Endothelial cell of umbilical vein (primary cell): ENCODE data around the gene CALN1. TPM values are rescaled to one million over a fixed set of nuclear protein-coding genes. Genes with fewer than 3 reads are reported as not detected.
"Not testable (repeated sequence)": the region's sequence is repeated elsewhere in the genome, so short reads cannot be mapped to it uniquely, and the experiment has no call there.

Experiments used
- BruUV-seq: library from RNA; stranded (reverse); fragments of 400-500 nt; replicated peaks from 2 replicates; lab custom pipeline; 2021; lab: Mats Ljungman, UMichigan
- CTCF ChIA-PET: fragments of 300-600, 350-600 bp; sonication (Branson Sonifier 250); formaldehyde crosslinking; loops from one replicate; lab custom pipeline; 2021; ENCODE audit warnings: antibody characterized with exemption, inconsistent platforms; lab: Charles Lee
- POLR2A ChIA-PET: fragments of 300-600, 350-600 bp; sonication (Branson Sonifier 250); formaldehyde crosslinking; loops from one replicate; lab custom pipeline; 2021; ENCODE audit warnings: antibody characterized with exemption, inconsistent platforms; lab: Charles Lee
- DNase-seq: peaks from one replicate; pipeline ENCODE4 v3.0.0-alpha.2; 2011; ENCODE audit warnings: low read depth, low spot score
- FAIRE-seq: peaks from 2 replicates; lab custom pipeline; 2011; peaks lifted over from hg19 to GRCh38; lab: Jason Lieb, UNC
- H2AFZ ChIP-seq: 2 replicates; pipeline ENCODE4 v1.6.0; 2012; ENCODE audit warnings: low read depth, low read length, control low read depth, inconsistent platforms
- H3K27ac ChIP-seq: 2 replicates; pipeline ENCODE4 v1.5.1; 2011; ENCODE audit warnings: low read depth, mild to moderate bottlenecking, control low read depth, low read length, moderate library complexity; ENCODE audit not compliant: insufficient read depth
- H3K27me3 ChIP-seq, 2 experiments: 2 replicates each; pipeline versions ENCODE4 v1.6.0 to v1.6.1; 2011; ENCODE audit warnings: low read length in 2 of 2, mixed read lengths in 1 of 2; ENCODE audit not compliant: control insufficient read depth in 2 of 2, insufficient read depth in 2 of 2
- H3K36me3 ChIP-seq, 2 experiments: 2 replicates in 1 of 2; 3 replicates in 1 of 2; pipeline ENCODE4 v1.5.1; 2011; ENCODE audit warnings: low read length in 2 of 2, mild to moderate bottlenecking in 1 of 2, moderate library complexity in 1 of 2; ENCODE audit not compliant: control insufficient read depth in 2 of 2, insufficient read depth in 2 of 2; ENCODE audit errors: extremely low read depth in 1 of 2
- H3K4me1 ChIP-seq: 3 replicates; pipeline ENCODE4 v1.5.1; 2011; ENCODE audit warnings: mild to moderate bottlenecking, low read length; ENCODE audit not compliant: control insufficient read depth, insufficient read depth; ENCODE audit errors: extremely low read depth
- H3K4me2 ChIP-seq: 2 replicates; pipeline ENCODE4 v1.6.1; 2011; ENCODE audit warnings: low read length, control low read depth, mixed read lengths; ENCODE audit not compliant: insufficient read depth
- H3K4me3 ChIP-seq, 3 experiments: fragments of 200-600 bp in 1 of 3; sonication (generic), shearing (Covaris generic) in 1 of 3; replicated peaks in 1 of 3; 2 replicates each; pipeline ENCODE4 v1.5.1; 2011 to 2016; ENCODE audit warnings: control low read depth in 3 of 3, low read length in 3 of 3, mild to moderate bottlenecking in 2 of 3, inconsistent platforms in 1 of 3, low read depth in 1 of 3, moderate library complexity in 1 of 3; ENCODE audit not compliant: insufficient read depth in 1 of 3
- H3K79me2 ChIP-seq: 2 replicates; pipeline ENCODE4 v1.6.0; 2012; ENCODE audit warnings: low read length, inconsistent platforms; ENCODE audit not compliant: control insufficient read depth, insufficient read depth
- H3K9ac ChIP-seq: replicated peaks from 2 replicates; pipeline ENCODE3; 2011; ENCODE audit warnings: low read length, control low read depth; ENCODE audit not compliant: insufficient read depth; ENCODE audit errors: extremely low read depth
- H3K9me1 ChIP-seq: replicated peaks from 3 replicates; pipeline ENCODE4 v1.6.0; 2011; ENCODE audit warnings: mild to moderate bottlenecking, low read length; ENCODE audit not compliant: control insufficient read depth, insufficient read depth; ENCODE audit errors: extremely low read depth
- H3K9me3 ChIP-seq: replicated peaks from 2 replicates; pipeline ENCODE4 v1.5.1; 2012; ENCODE audit warnings: low read length, inconsistent platforms; ENCODE audit not compliant: control insufficient read depth, insufficient read depth
- H4K20me1 ChIP-seq: replicated peaks from 2 replicates; pipeline ENCODE3; 2011; ENCODE audit warnings: mild to moderate bottlenecking, low read length; ENCODE audit not compliant: control insufficient read depth, insufficient read depth; ENCODE audit errors: extremely low read depth
- CTCF ChIP-seq, 2 donors: IDR thresholded peaks; 1 replicate in 1 of 2; 2 replicates in 1 of 2; pipeline ENCODE4 v1.5.1; 2011; ENCODE audit warnings: low read length in 2 of 2, mild to moderate bottlenecking in 2 of 2, moderate library complexity in 2 of 2, control low read depth in 1 of 2, inconsistent platforms in 1 of 2, low read depth in 1 of 2; ENCODE audit not compliant: insufficient read depth in 1 of 2; ENCODE audit errors: extremely low read depth in 1 of 2
- FOS ChIP-seq: IDR thresholded peaks from 2 replicates; pipeline ENCODE4 v1.6.1; 2011; ENCODE audit warnings: mild to moderate bottlenecking, low read length, moderate library complexity, borderline replicate concordance; ENCODE audit not compliant: insufficient read depth
- dilution Hi-C: fragments of 300-500 bp; cut with MboI; formaldehyde crosslinking; loops from one replicate; pipeline ENCODE4 v1.15.0; 2019; ENCODE audit warnings: low sequenced_read_pairs; ENCODE audit not compliant: extremely low pct_ligation_motif_present
- intact Hi-C: fragments of 100-400 bp; cut with micrococcal nuclease; formaldehyde crosslinking; loops from one replicate; pipeline ENCODE4 v1.10.0; 2022
- polyA plus RNA-seq, 4 experiments: library from polyadenylated mRNA; depleted of rRNA in 3 of 4; stranded (reverse) in 3 of 4; unstranded in 1 of 4; fragments of >200 nt; gene quantifications; 2 replicates each; pipeline versions ENCODE4 v1.2.1 to v1.2.3, GENCODE V29; 2011 to 2012; ENCODE audit warnings: missing spikeins in 1 of 4
- total RNA-seq: library from RNA; stranded (reverse); gene quantifications from 2 replicates; pipeline ENCODE4 v1.2.3, GENCODE V29; 2021

CALN1 gene
- total and polyA plus RNA-seq, 2 donors (not counting 3 experiments of a cell fraction or from before 2014, with no cell fraction given), result not detected

DNA sequence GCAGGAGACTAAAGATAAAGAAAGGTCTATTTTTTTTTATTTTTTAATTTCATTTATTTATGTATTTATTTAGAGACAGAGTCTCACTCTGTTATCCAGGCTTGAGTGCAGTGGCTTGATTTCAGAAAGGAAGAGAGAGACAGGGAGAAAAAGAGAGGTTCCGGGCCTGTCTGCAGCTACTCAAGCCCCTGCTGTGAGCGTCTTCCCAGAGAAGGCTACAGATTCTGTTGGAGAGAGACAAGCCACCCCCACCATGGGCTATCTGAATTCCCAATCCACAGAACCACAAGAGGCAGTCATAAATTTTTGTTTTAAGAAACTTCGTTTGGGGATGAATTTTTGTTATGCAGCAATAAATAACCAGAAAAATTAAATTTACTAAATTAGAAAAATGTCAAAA, 68.1 kb downstream of the CALN1 start:
- no peaks in the 10 kb centered on the region for H3K36me3 ChIP-seq
- no peaks in the 10 kb centered on the region for H4K20me1 ChIP-seq
- no peak for TF ChIP-seq CTCF (IDR thresholded peaks at IDR 0.05; ENCODE audit: extremely low read depth in 1 of 2, insufficient read depth in 1 of 2, low read depth in 1 of 2, low read length in 2 of 2)
- TF ChIP-seq FOS, result no peak
- no peaks in the 10 kb centered on the region for H3K27me3 ChIP-seq
- no peaks in the 10 kb centered on the region for H3K9me1 ChIP-seq
- dilution Hi-C loops, result no loop called here
- H3K27ac ChIP-seq, result no peak overlapping the region
- no peak overlapping the region for H3K4me2 ChIP-seq
- DNase-seq, result no peak
- no TSS peak for BruUV-seq
- no peak overlapping the region for H3K9ac ChIP-seq
- intact Hi-C loops, result no loop called here
- FAIRE-seq, result no peak
- H3K9me3 ChIP-seq, result no peaks in the 10 kb centered on the region
- CTCF ChIA-PET, result no interaction called here
- H3K4me1 ChIP-seq, result no peaks in the 10 kb centered on the region
- no peak overlapping the region for H2AFZ ChIP-seq
- H3K79me2 ChIP-seq, result no peaks in the 10 kb centered on the region
- POLR2A ChIA-PET, result no interaction called here
- no peak overlapping the region for H3K4me3 ChIP-seq

DNA sequence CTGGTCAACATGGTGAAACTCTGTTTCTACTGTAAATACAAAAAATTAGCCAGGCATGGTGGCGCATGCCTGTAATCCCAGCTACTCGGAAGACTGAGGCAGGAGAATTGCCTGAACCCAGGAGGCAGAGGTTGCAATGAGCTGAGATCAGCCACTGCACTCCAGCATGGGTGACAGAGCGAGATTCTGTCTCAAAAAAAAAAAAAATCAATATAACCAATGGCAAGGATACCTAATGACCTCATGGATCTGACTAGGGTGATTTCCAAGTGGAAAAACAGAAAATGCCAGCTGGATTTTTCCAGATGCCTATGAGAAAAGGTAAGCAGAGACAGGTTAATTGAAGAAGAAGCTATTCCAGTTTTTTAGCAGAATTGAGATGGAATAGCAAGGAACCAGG, 68.8 kb downstream of the CALN1 start:
- H3K27me3 ChIP-seq, H4K20me1 ChIP-seq, H3K4me2 ChIP-seq, H3K4me3 ChIP-seq, H3K27ac ChIP-seq, dilution Hi-C loops, DNase-seq, H3K36me3 ChIP-seq, H3K4me1 ChIP-seq, H3K9me1 ChIP-seq, BruUV-seq, H2AFZ ChIP-seq, H3K9me3 ChIP-seq, FAIRE-seq, H3K79me2 ChIP-seq, CTCF ChIA-PET, POLR2A ChIA-PET, H3K9ac ChIP-seq, intact Hi-C loops: not testable (repeated sequence)
